H1 (cell line): ENCODE data around the gene LILRB3. TPM values are rescaled to one million over a fixed set of nuclear protein-coding genes. Genes with fewer than 3 reads are reported as not detected.
"Not testable (repeated sequence)": the region's sequence is repeated elsewhere in the genome, so short reads cannot be mapped to it uniquely, and the experiment has no call there.

Experiments
- CTCF ChIA-PET: fragments of 300-600 bp; sonication (Branson Sonifier 250); formaldehyde crosslinking; loops from one replicate; lab custom pipeline; 2021; ENCODE audit not compliant: partially characterized antibody; lab: Charles Lee
- POLR2A ChIA-PET: fragments of 300-600 bp; sonication (Branson Sonifier 250); formaldehyde crosslinking; loops from one replicate; lab custom pipeline; 2021; ENCODE audit warnings: inconsistent platforms; ENCODE audit not compliant: partially characterized antibody; lab: Charles Lee
- DNase-seq, 2 experiments: peaks; one replicate each; pipeline versions ENCODE4 v3.0.0 to v3.0.0-alpha.2; 2010 to 2022; ENCODE audit warnings: low spot score in 2 of 2, low read depth in 1 of 2, mixed read lengths in 1 of 2
- FAIRE-seq: peaks from 2 replicates; lab custom pipeline; 2011; peaks lifted over from hg19 to GRCh38; lab: Jason Lieb, UNC
- H2AFZ ChIP-seq: 2 replicates; pipeline ENCODE4 v1.8.1; 2012; ENCODE audit warnings: low read length, inconsistent platforms
- H2AK5ac ChIP-seq: 2 replicates; pipeline ENCODE4 v1.6.1; 2013; ENCODE audit warnings: low read depth, low read length
- H2BK120ac ChIP-seq: replicated peaks from 2 replicates; pipeline ENCODE3; 2013; ENCODE audit warnings: low read depth, low read length, inconsistent platforms
- H2BK12ac ChIP-seq: 2 replicates; pipeline ENCODE4 v1.6.1; 2013; ENCODE audit warnings: low read depth, low read length
- H2BK15ac ChIP-seq: 2 replicates; pipeline ENCODE4 v1.6.1; 2013; ENCODE audit warnings: low read length
- H2BK20ac ChIP-seq: 2 replicates; pipeline ENCODE4 v1.6.1; 2013; ENCODE audit warnings: low read length
- H2BK5ac ChIP-seq: 2 replicates; pipeline ENCODE4 v1.6.1; 2013; ENCODE audit warnings: low read depth, low read length
- H3K14ac ChIP-seq: 2 replicates; pipeline ENCODE4 v1.6.1; 2013; ENCODE audit warnings: inconsistent platforms; ENCODE audit not compliant: insufficient read length
- H3K18ac ChIP-seq: 2 replicates; pipeline ENCODE4 v1.6.1; 2013; ENCODE audit warnings: low read length; ENCODE audit errors: extremely low read depth
- H3K23ac ChIP-seq: 2 replicates; pipeline ENCODE4 v1.6.1; 2013; ENCODE audit warnings: inconsistent platforms; ENCODE audit not compliant: insufficient read length
- H3K23me2 ChIP-seq: 2 replicates; pipeline ENCODE4 v1.6.1; 2013; ENCODE audit warnings: low read depth, low read length
- H3K27ac ChIP-seq: 2 replicates; pipeline ENCODE4 v1.6.1; 2011; ENCODE audit warnings: low read depth, low read length, inconsistent platforms
- H3K27me3 ChIP-seq, 4 experiments: replicated peaks in 1 of 4; 1 replicate in 1 of 4; 2 replicates in 3 of 4; pipeline versions ENCODE4 v1.6.1 to v1.8.1; 2011 to 2013; ENCODE audit warnings: low read length in 3 of 4, mild to moderate bottlenecking in 3 of 4, inconsistent platforms in 2 of 4, mixed read lengths in 2 of 4, moderate library complexity in 1 of 4; ENCODE audit not compliant: control insufficient read depth in 3 of 4, insufficient read depth in 3 of 4; ENCODE audit errors: extremely low read depth in 1 of 4
- H3K36me3 ChIP-seq, 4 experiments: 2 replicates each; pipeline versions ENCODE4 v1.6.1 to v1.8.1; 2011 to 2013; ENCODE audit warnings: mild to moderate bottlenecking in 4 of 4, low read length in 3 of 4, moderate library complexity in 2 of 4, control low read depth in 1 of 4, inconsistent platforms in 1 of 4; ENCODE audit not compliant: insufficient read depth in 4 of 4, control insufficient read depth in 2 of 4
- H3K4ac ChIP-seq: replicated peaks from 2 replicates; pipeline ENCODE3; 2013; ENCODE audit warnings: low read length, low read depth, mixed read lengths, inconsistent platforms; ENCODE audit not compliant: insufficient read length
- H3K4me1 ChIP-seq, 4 experiments: replicated peaks in 1 of 4; 1 replicate in 1 of 4; 2 replicates in 3 of 4; pipeline versions ENCODE4 v1.6.1 to v1.8.1; 2011 to 2013; ENCODE audit warnings: low read length in 3 of 4, inconsistent platforms in 2 of 4, mixed read lengths in 1 of 4; ENCODE audit not compliant: insufficient read depth in 4 of 4, control insufficient read depth in 3 of 4
- H3K4me2 ChIP-seq, 2 experiments: 2 replicates each; pipeline versions ENCODE4 v1.6.1 to v1.8.1; 2011 to 2013; ENCODE audit warnings: low read depth in 2 of 2, low read length in 2 of 2, control low read depth in 1 of 2, inconsistent platforms in 1 of 2, mild to moderate bottlenecking in 1 of 2; ENCODE audit not compliant: insufficient read depth in 1 of 2
- H3K4me3 ChIP-seq, 4 experiments: fragments of 200-600, 300-600 bp in 1 of 4; sonication (generic), shearing (Covaris generic), sonication (Bioruptor Twin) in 1 of 4; 2 replicates each; pipeline versions ENCODE4 v1.5.1 to v1.8.1; 2011 to 2016; ENCODE audit warnings: low read length in 4 of 4, low read depth in 3 of 4, control low read depth in 2 of 4, inconsistent platforms in 2 of 4, mild to moderate bottlenecking in 2 of 4, mixed read lengths in 1 of 4, moderate library complexity in 1 of 4; ENCODE audit not compliant: insufficient read depth in 2 of 4; ENCODE audit errors: extremely low read depth in 1 of 4
- H3K56ac ChIP-seq: replicated peaks from 2 replicates; pipeline ENCODE3; 2013; ENCODE audit warnings: low read depth, mild to moderate bottlenecking, mixed read lengths, low read length, inconsistent platforms; ENCODE audit not compliant: insufficient read length
- H3K79me1 ChIP-seq: 2 replicates; pipeline ENCODE4 v1.6.1; 2013; ENCODE audit warnings: low read depth, low read length, control low read depth
- H3K79me2 ChIP-seq, 2 experiments: 2 replicates each; pipeline versions ENCODE4 v1.6.1 to v1.8.1; 2012 to 2013; ENCODE audit warnings: low read length in 2 of 2, mild to moderate bottlenecking in 2 of 2, inconsistent platforms in 1 of 2; ENCODE audit not compliant: insufficient read depth in 2 of 2, control insufficient read depth in 1 of 2
- H3K9ac ChIP-seq, 4 experiments: replicated peaks in 1 of 4; 1 replicate in 1 of 4; 2 replicates in 3 of 4; pipeline versions ENCODE4 v1.6.1 to v1.8.1; 2011 to 2013; ENCODE audit warnings: low read depth in 3 of 4, low read length in 3 of 4, control low read depth in 2 of 4, mild to moderate bottlenecking in 2 of 4, moderate library complexity in 2 of 4, inconsistent platforms in 1 of 4; ENCODE audit errors: extremely low read depth in 1 of 4
- H3K9me3 ChIP-seq, 2 experiments: 2 replicates each; pipeline versions ENCODE4 v1.6.1 to v1.8.1; 2012 to 2013; ENCODE audit warnings: mild to moderate bottlenecking in 2 of 2, moderate library complexity in 2 of 2, control low read depth in 1 of 2, inconsistent platforms in 1 of 2, low read depth in 1 of 2, low read length in 1 of 2, mixed read lengths in 1 of 2; ENCODE audit not compliant: insufficient read depth in 2 of 2
- H4K20me1 ChIP-seq, 2 experiments: replicated peaks in 1 of 2; 2 replicates each; pipeline versions ENCODE3 to v1.8.1; 2011 to 2013; ENCODE audit warnings: inconsistent platforms in 2 of 2, low read length in 2 of 2, mild to moderate bottlenecking in 1 of 2; ENCODE audit not compliant: insufficient read depth in 2 of 2, control insufficient read depth in 1 of 2
- H4K5ac ChIP-seq: 2 replicates; pipeline ENCODE4 v1.6.1; 2013; ENCODE audit warnings: low read length, low read depth, mixed read lengths, inconsistent platforms; ENCODE audit not compliant: insufficient read length
- H4K8ac ChIP-seq: 2 replicates; pipeline ENCODE4 v1.8.0; 2013; ENCODE audit warnings: mild to moderate bottlenecking, moderate library complexity, low read length, inconsistent platforms; ENCODE audit not compliant: insufficient read depth; ENCODE audit errors: extremely low read depth
- H4K91ac ChIP-seq: replicated peaks from 2 replicates; pipeline ENCODE3; 2013; ENCODE audit warnings: low read length, mixed read lengths, inconsistent platforms; ENCODE audit not compliant: insufficient read length
- WGBS, 2 experiments: shearing (Covaris generic) in 1 of 2; methylation state at CpG; one replicate each; pipeline versions ENCODE4 v1.1.6 to v1.1.7; 2013 to 2015; ENCODE audit warnings: low lambda C conversion rate in 2 of 2, mixed read lengths in 2 of 2, inconsistent platforms in 1 of 2, low coverage in 1 of 2, missing lambda C conversion rate in 1 of 2; ENCODE audit not compliant: insufficient replicate concordance in 2 of 2, insufficient coverage in 1 of 2, insufficient read length in 1 of 2; ENCODE audit errors: extremely low coverage in 1 of 2, missing lambda C conversion rate in 1 of 2; 5-methylcytosine and 5-hydroxymethylcytosine counted together
- polyA plus RNA-seq, 7 experiments: library from polyadenylated mRNA; depleted of rRNA in 3 of 7; stranded (reverse) in 5 of 7; unstranded in 2 of 7; fragments of >200 nt in 5 of 7; fragments of 200-250 nt in 2 of 7; gene quantifications; 1 replicate in 5 of 7; 2 replicates in 1 of 7; 4 replicates in 1 of 7; pipeline versions ENCODE4 v1.2.1 to v1.2.3, GENCODE V29; 2011 to 2013; ENCODE audit warnings: missing spikeins in 2 of 7, mixed read lengths in 2 of 7
- total RNA-seq: library from RNA; stranded (reverse); fragmentation: NEBNext Ultra II Directional; extraction: Animal tissue kit (Norgen Biotek cat#: 25700); gene quantifications from 2 replicates; pipeline ENCODE4 v1.2.1, GENCODE V29; 2021

The LILRB3 gene
- total and polyA plus RNA-seq, 2 of the 8 experiments (the other 6 are each of a cell fraction or from before 2014, with no cell fraction given): not detected

GRCh38 chr19:54214734-54215133, 8.1 kb downstream of the LILRB3 start:
- H3K27ac ChIP-seq, H3K4me1 ChIP-seq, H3K79me2 ChIP-seq, H4K91ac ChIP-seq, H4K5ac ChIP-seq, H3K56ac ChIP-seq, H3K79me1 ChIP-seq, H3K9me3 ChIP-seq, CTCF ChIA-PET, H2BK12ac ChIP-seq, H2BK15ac ChIP-seq, H3K36me3 ChIP-seq, FAIRE-seq, H2BK120ac ChIP-seq, H3K9ac ChIP-seq, H4K8ac ChIP-seq, H3K27me3 ChIP-seq, H2AFZ ChIP-seq, H3K23ac ChIP-seq, H3K4ac ChIP-seq, DNase-seq, H4K20me1 ChIP-seq, H3K4me3 ChIP-seq, H2AK5ac ChIP-seq, H3K23me2 ChIP-seq, H3K4me2 ChIP-seq, H3K18ac ChIP-seq, H2BK20ac ChIP-seq, H2BK5ac ChIP-seq, H3K14ac ChIP-seq: not testable (repeated sequence)
- POLR2A ChIA-PET: interaction anchor here (23.4 kb wide), 1 partner anchor 25 kb away, joined by 909 read pairs; the partner anchor contains the start of genes MBOAT7, RPS9 and TSEN34
- WGBS, 2 experiments: 98% methylated on average over 9 of the region's 19 CpGs; no CpG with 5 or more reads in 1 of the 2 experiments

DNA sequence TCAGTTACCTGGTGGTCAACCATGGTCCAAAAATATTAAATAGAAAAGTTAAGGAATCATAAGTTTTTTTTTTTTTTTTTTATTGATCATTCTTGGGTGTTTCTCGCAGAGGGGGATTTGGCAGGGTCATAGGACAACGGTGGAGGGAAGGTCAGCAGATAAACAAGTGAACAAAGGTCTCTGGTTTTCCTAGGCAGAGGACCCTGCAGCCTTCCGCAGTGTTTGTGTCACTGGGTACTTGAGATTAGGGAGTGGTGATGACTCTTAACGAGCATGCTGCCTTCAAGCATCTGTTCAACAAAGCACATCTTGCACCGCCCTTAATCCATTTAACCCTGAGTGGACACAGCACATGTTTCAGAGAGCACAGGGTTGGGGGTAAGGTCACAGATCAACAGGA, 8.6 kb downstream of the LILRB3 start:
- H2BK12ac ChIP-seq, H4K91ac ChIP-seq, H3K36me3 ChIP-seq, FAIRE-seq, H2AFZ ChIP-seq, H3K27me3 ChIP-seq, DNase-seq, H2AK5ac ChIP-seq, H3K18ac ChIP-seq, H2BK120ac ChIP-seq, H3K23me2 ChIP-seq, H4K5ac ChIP-seq, H2BK5ac ChIP-seq, H3K9ac ChIP-seq, H3K56ac ChIP-seq, H3K4me1 ChIP-seq, H2BK20ac ChIP-seq, H3K4me3 ChIP-seq, H3K79me2 ChIP-seq, CTCF ChIA-PET, H3K23ac ChIP-seq, H3K14ac ChIP-seq, H4K20me1 ChIP-seq, H3K4me2 ChIP-seq, H2BK15ac ChIP-seq, H3K4ac ChIP-seq, H3K9me3 ChIP-seq, H3K27ac ChIP-seq, H3K79me1 ChIP-seq, H4K8ac ChIP-seq: not testable (repeated sequence)
- WGBS, 2 experiments: 92% methylated on average over 3 of the region's 5 CpGs; no CpG with 5 or more reads in 1 of the 2 experiments
- POLR2A ChIA-PET: interaction anchor here (1.8 to 23.4 kb wide), 2 partner anchors 9 to 25 kb away, joined by 6 to 909 read pairs; partner anchors contain the start of genes MBOAT7, RPS9 and TSEN34
